H1 (cell line): Measurements from ENCODE around the gene ZBTB7A. TPM values are rescaled to one million over a fixed set of nuclear protein-coding genes. Genes with fewer than 3 reads are reported as not detected.

Source experiments
- CTCF ChIA-PET: fragments of 300-600 bp; sonication (Branson Sonifier 250); formaldehyde crosslinking; loops from one replicate; lab custom pipeline; 2021; ENCODE audit not compliant: partially characterized antibody; lab: Charles Lee
- POLR2A ChIA-PET: fragments of 300-600 bp; sonication (Branson Sonifier 250); formaldehyde crosslinking; loops from one replicate; lab custom pipeline; 2021; ENCODE audit warnings: inconsistent platforms; ENCODE audit not compliant: partially characterized antibody; lab: Charles Lee
- DNase-seq, 2 experiments: peaks; one replicate each; pipeline versions ENCODE4 v3.0.0 to v3.0.0-alpha.2; 2010 to 2022; ENCODE audit warnings: low spot score in 2 of 2, low read depth in 1 of 2, mixed read lengths in 1 of 2
- FAIRE-seq: peaks from 2 replicates; lab custom pipeline; 2011; peaks lifted over from hg19 to GRCh38; lab: Jason Lieb, UNC
- H2AFZ ChIP-seq: 2 replicates; pipeline ENCODE4 v1.8.1; 2012; ENCODE audit warnings: low read length, inconsistent platforms
- H2AK5ac ChIP-seq: 2 replicates; pipeline ENCODE4 v1.6.1; 2013; ENCODE audit warnings: low read depth, low read length
- H2BK120ac ChIP-seq: replicated peaks from 2 replicates; pipeline ENCODE3; 2013; ENCODE audit warnings: low read depth, low read length, inconsistent platforms
- H2BK12ac ChIP-seq: 2 replicates; pipeline ENCODE4 v1.6.1; 2013; ENCODE audit warnings: low read depth, low read length
- H2BK15ac ChIP-seq: 2 replicates; pipeline ENCODE4 v1.6.1; 2013; ENCODE audit warnings: low read length
- H2BK20ac ChIP-seq: 2 replicates; pipeline ENCODE4 v1.6.1; 2013; ENCODE audit warnings: low read length
- H2BK5ac ChIP-seq: 2 replicates; pipeline ENCODE4 v1.6.1; 2013; ENCODE audit warnings: low read depth, low read length
- H3K14ac ChIP-seq: 2 replicates; pipeline ENCODE4 v1.6.1; 2013; ENCODE audit warnings: inconsistent platforms; ENCODE audit not compliant: insufficient read length
- H3K18ac ChIP-seq: 2 replicates; pipeline ENCODE4 v1.6.1; 2013; ENCODE audit warnings: low read length; ENCODE audit errors: extremely low read depth
- H3K23ac ChIP-seq: 2 replicates; pipeline ENCODE4 v1.6.1; 2013; ENCODE audit warnings: inconsistent platforms; ENCODE audit not compliant: insufficient read length
- H3K23me2 ChIP-seq: 2 replicates; pipeline ENCODE4 v1.6.1; 2013; ENCODE audit warnings: low read depth, low read length
- H3K27ac ChIP-seq: 2 replicates; pipeline ENCODE4 v1.6.1; 2011; ENCODE audit warnings: low read depth, low read length, inconsistent platforms
- H3K27me3 ChIP-seq, 4 experiments: replicated peaks in 1 of 4; 1 replicate in 1 of 4; 2 replicates in 3 of 4; pipeline versions ENCODE4 v1.6.1 to v1.8.1; 2011 to 2013; ENCODE audit warnings: low read length in 3 of 4, mild to moderate bottlenecking in 3 of 4, inconsistent platforms in 2 of 4, mixed read lengths in 2 of 4, moderate library complexity in 1 of 4; ENCODE audit not compliant: control insufficient read depth in 3 of 4, insufficient read depth in 3 of 4; ENCODE audit errors: extremely low read depth in 1 of 4
- H3K36me3 ChIP-seq, 4 experiments: 2 replicates each; pipeline versions ENCODE4 v1.6.1 to v1.8.1; 2011 to 2013; ENCODE audit warnings: mild to moderate bottlenecking in 4 of 4, low read length in 3 of 4, moderate library complexity in 2 of 4, control low read depth in 1 of 4, inconsistent platforms in 1 of 4; ENCODE audit not compliant: insufficient read depth in 4 of 4, control insufficient read depth in 2 of 4
- H3K4ac ChIP-seq: replicated peaks from 2 replicates; pipeline ENCODE3; 2013; ENCODE audit warnings: low read length, low read depth, mixed read lengths, inconsistent platforms; ENCODE audit not compliant: insufficient read length
- H3K4me1 ChIP-seq, 4 experiments: replicated peaks in 1 of 4; 1 replicate in 1 of 4; 2 replicates in 3 of 4; pipeline versions ENCODE4 v1.6.1 to v1.8.1; 2011 to 2013; ENCODE audit warnings: low read length in 3 of 4, inconsistent platforms in 2 of 4, mixed read lengths in 1 of 4; ENCODE audit not compliant: insufficient read depth in 4 of 4, control insufficient read depth in 3 of 4
- H3K4me2 ChIP-seq, 2 experiments: 2 replicates each; pipeline versions ENCODE4 v1.6.1 to v1.8.1; 2011 to 2013; ENCODE audit warnings: low read depth in 2 of 2, low read length in 2 of 2, control low read depth in 1 of 2, inconsistent platforms in 1 of 2, mild to moderate bottlenecking in 1 of 2; ENCODE audit not compliant: insufficient read depth in 1 of 2
- H3K4me3 ChIP-seq, 4 experiments: fragments of 200-600, 300-600 bp in 1 of 4; sonication (generic), shearing (Covaris generic), sonication (Bioruptor Twin) in 1 of 4; 2 replicates each; pipeline versions ENCODE4 v1.5.1 to v1.8.1; 2011 to 2016; ENCODE audit warnings: low read length in 4 of 4, low read depth in 3 of 4, control low read depth in 2 of 4, inconsistent platforms in 2 of 4, mild to moderate bottlenecking in 2 of 4, mixed read lengths in 1 of 4, moderate library complexity in 1 of 4; ENCODE audit not compliant: insufficient read depth in 2 of 4; ENCODE audit errors: extremely low read depth in 1 of 4
- H3K56ac ChIP-seq: replicated peaks from 2 replicates; pipeline ENCODE3; 2013; ENCODE audit warnings: low read depth, mild to moderate bottlenecking, mixed read lengths, low read length, inconsistent platforms; ENCODE audit not compliant: insufficient read length
- H3K79me1 ChIP-seq: 2 replicates; pipeline ENCODE4 v1.6.1; 2013; ENCODE audit warnings: low read depth, low read length, control low read depth
- H3K79me2 ChIP-seq, 2 experiments: 2 replicates each; pipeline versions ENCODE4 v1.6.1 to v1.8.1; 2012 to 2013; ENCODE audit warnings: low read length in 2 of 2, mild to moderate bottlenecking in 2 of 2, inconsistent platforms in 1 of 2; ENCODE audit not compliant: insufficient read depth in 2 of 2, control insufficient read depth in 1 of 2
- H3K9ac ChIP-seq, 4 experiments: replicated peaks in 1 of 4; 1 replicate in 1 of 4; 2 replicates in 3 of 4; pipeline versions ENCODE4 v1.6.1 to v1.8.1; 2011 to 2013; ENCODE audit warnings: low read depth in 3 of 4, low read length in 3 of 4, control low read depth in 2 of 4, mild to moderate bottlenecking in 2 of 4, moderate library complexity in 2 of 4, inconsistent platforms in 1 of 4; ENCODE audit errors: extremely low read depth in 1 of 4
- H3K9me3 ChIP-seq, 2 experiments: 2 replicates each; pipeline versions ENCODE4 v1.6.1 to v1.8.1; 2012 to 2013; ENCODE audit warnings: mild to moderate bottlenecking in 2 of 2, moderate library complexity in 2 of 2, control low read depth in 1 of 2, inconsistent platforms in 1 of 2, low read depth in 1 of 2, low read length in 1 of 2, mixed read lengths in 1 of 2; ENCODE audit not compliant: insufficient read depth in 2 of 2
- H4K20me1 ChIP-seq, 2 experiments: replicated peaks in 1 of 2; 2 replicates each; pipeline versions ENCODE3 to v1.8.1; 2011 to 2013; ENCODE audit warnings: inconsistent platforms in 2 of 2, low read length in 2 of 2, mild to moderate bottlenecking in 1 of 2; ENCODE audit not compliant: insufficient read depth in 2 of 2, control insufficient read depth in 1 of 2
- H4K5ac ChIP-seq: 2 replicates; pipeline ENCODE4 v1.6.1; 2013; ENCODE audit warnings: low read length, low read depth, mixed read lengths, inconsistent platforms; ENCODE audit not compliant: insufficient read length
- H4K8ac ChIP-seq: 2 replicates; pipeline ENCODE4 v1.8.0; 2013; ENCODE audit warnings: mild to moderate bottlenecking, moderate library complexity, low read length, inconsistent platforms; ENCODE audit not compliant: insufficient read depth; ENCODE audit errors: extremely low read depth
- H4K91ac ChIP-seq: replicated peaks from 2 replicates; pipeline ENCODE3; 2013; ENCODE audit warnings: low read length, mixed read lengths, inconsistent platforms; ENCODE audit not compliant: insufficient read length
- ATF3 ChIP-seq: IDR thresholded peaks from 2 replicates; pipeline ENCODE4 v1.6.1; 2011; ENCODE audit warnings: low read depth, mild to moderate bottlenecking, low read length; ENCODE audit not compliant: insufficient read depth
- BACH1 ChIP-seq: IDR thresholded peaks from 2 replicates; pipeline ENCODE4 v1.6.1; 2012; ENCODE audit warnings: low read length, improper control_type of control experiment
- BRCA1 ChIP-seq: IDR thresholded peaks from 2 replicates; pipeline ENCODE4 v1.6.1; 2012; ENCODE audit warnings: low read depth, low read length, improper control_type of control experiment
- CBX5 ChIP-seq: fragments of 300-800, 300-1000 bp; sonication (generic); IDR thresholded peaks from 2 replicates; pipeline ENCODE4 v1.7.1; 2016; ENCODE audit warnings: antibody characterized with exemption, low read length, low read depth
- CEBPB ChIP-seq: IDR thresholded peaks from 2 replicates; pipeline ENCODE4 v1.6.1; 2012; ENCODE audit warnings: low read depth, low read length
- CREB1 ChIP-seq: IDR thresholded peaks from 2 replicates; pipeline ENCODE4 v1.6.1; 2012; ENCODE audit warnings: inconsistent platforms
- EZH2 ChIP-seq: fragments of 200-600 bp; sonication (generic); IDR thresholded peaks from 2 replicates; pipeline ENCODE4 v1.7.1; 2012; ENCODE audit warnings: low read depth, mild to moderate bottlenecking, moderate library complexity, low read length, inconsistent platforms; ENCODE audit not compliant: severe bottlenecking
- RBBP5 ChIP-seq: IDR thresholded peaks from 2 replicates; pipeline ENCODE4 v1.7.1; 2012; ENCODE audit warnings: low read depth, mild to moderate bottlenecking, inconsistent platforms, low read length, moderate library complexity, borderline replicate concordance
- RFX5 ChIP-seq: IDR thresholded peaks from 2 replicates; pipeline ENCODE4 v1.6.1; 2011; ENCODE audit warnings: low read depth, low read length, improper control_type of control experiment, borderline replicate concordance
- RNF2 ChIP-seq: fragments of 200-900, 300-1000 bp; sonication (generic); IDR thresholded peaks from 2 replicates; pipeline ENCODE4 v1.7.1; 2016; ENCODE audit warnings: borderline replicate concordance, low read depth, mild to moderate bottlenecking, antibody characterized with exemption, low read length; ENCODE audit not compliant: poor library complexity, severe bottlenecking; ENCODE audit errors: missing control alignments
- RXRA ChIP-seq: IDR thresholded peaks from 2 replicates; pipeline ENCODE4 v1.6.1; 2011; ENCODE audit warnings: low read depth, mild to moderate bottlenecking, low read length, moderate library complexity; ENCODE audit not compliant: insufficient read depth
- SP2 ChIP-seq: IDR thresholded peaks from 2 replicates; pipeline ENCODE4 v1.6.1; 2012; ENCODE audit warnings: mild to moderate bottlenecking, low read length, inconsistent platforms
- SP4 ChIP-seq: IDR thresholded peaks from 2 replicates; pipeline ENCODE4 v1.6.1; 2012; ENCODE audit warnings: low read length, inconsistent platforms
- TAF1 ChIP-seq: IDR thresholded peaks from 2 replicates; pipeline ENCODE4 v1.6.1; 2011; ENCODE audit warnings: mild to moderate bottlenecking, low read depth, low read length
- WGBS, 2 experiments: shearing (Covaris generic) in 1 of 2; methylation state at CpG; one replicate each; pipeline versions ENCODE4 v1.1.6 to v1.1.7; 2013 to 2015; ENCODE audit warnings: low lambda C conversion rate in 2 of 2, mixed read lengths in 2 of 2, inconsistent platforms in 1 of 2, low coverage in 1 of 2, missing lambda C conversion rate in 1 of 2; ENCODE audit not compliant: insufficient replicate concordance in 2 of 2, insufficient coverage in 1 of 2, insufficient read length in 1 of 2; ENCODE audit errors: extremely low coverage in 1 of 2, missing lambda C conversion rate in 1 of 2; 5-methylcytosine and 5-hydroxymethylcytosine counted together
- polyA plus RNA-seq, 7 experiments: library from polyadenylated mRNA; depleted of rRNA in 3 of 7; stranded (reverse) in 5 of 7; unstranded in 2 of 7; fragments of >200 nt in 5 of 7; fragments of 200-250 nt in 2 of 7; gene quantifications; 1 replicate in 5 of 7; 2 replicates in 1 of 7; 4 replicates in 1 of 7; pipeline versions ENCODE4 v1.2.1 to v1.2.3, GENCODE V29; 2011 to 2013; ENCODE audit warnings: missing spikeins in 2 of 7, mixed read lengths in 2 of 7
- total RNA-seq: library from RNA; stranded (reverse); fragmentation: NEBNext Ultra II Directional; extraction: Animal tissue kit (Norgen Biotek cat#: 25700); gene quantifications from 2 replicates; pipeline ENCODE4 v1.2.1, GENCODE V29; 2021

ZBTB7A gene
- total and polyA plus RNA-seq, 2 of the 8 experiments (the other 6 are each of a cell fraction or from before 2014, with no cell fraction given), result 5.6 to 17.8 TPM

- DNase-seq (no peak), FAIRE-seq (no peak)
- Histone ChIP-seq H4K8ac (no peak overlapping the region; the same call in 1 of the 2 replicates), H2BK15ac (no peak overlapping the region), H3K27me3 (peaks cover 10 to 21% (median 19%) of the 10 kb centered on the region in 4 experiments), H3K14ac (no peak overlapping the region), H3K27ac (no peak overlapping the region), H3K36me3 (no peaks in the 10 kb centered on the region), H4K91ac (no peak overlapping the region), H3K4me3 (peak overlapping the region; percentile 63 to 94 (median 73)), H3K9me3 (no peaks in the 10 kb centered on the region), H3K79me2 (peaks cover 24 to 57% of the 10 kb centered on the region in 2 experiments; a peak in 3 of 4 replicates), H2BK5ac (no peak overlapping the region), H3K4me2 (peak overlapping the region; percentile 59 to 86), H4K5ac (no peak overlapping the region), H2BK20ac (no peak overlapping the region), H3K4ac (no peak overlapping the region), H3K23ac (no peak overlapping the region), H2AFZ (no peak overlapping the region), H3K4me1 (peaks cover 0 to 38% (median 19%) of the 10 kb centered on the region in 4 experiments; a peak in 6 of 7 replicates), H3K79me1 (peaks cover 8% of the 10 kb centered on the region), H3K9ac (peak overlapping the region in 3 of 4 experiments; percentile 48 to 73 (median 67); a peak in 3 of 7 replicates), H3K56ac (no peak overlapping the region), H3K18ac (no peak overlapping the region), H4K20me1 (peaks cover 27 to 35% of the 10 kb centered on the region in 2 experiments), H3K23me2 (peaks cover 6% of the 10 kb centered on the region; the same call in 1 of the 2 replicates), H2AK5ac (no peak overlapping the region), H2BK12ac (no peak overlapping the region), H2BK120ac (no peak overlapping the region)
- WGBS, 2 experiments, result 10% methylated on average over 18 of the region's 24 CpGs; no CpG with 5 or more reads in 1 of the 2 experiments
- ChIA-PET POLR2A (interaction anchor here (0.9 to 3.8 kb wide), 8 partner anchors 9 to 113 kb away, joined by 3 to 22 read pairs (median 4); partner anchors contain the start of genes DAPK3 and EEF2), CTCF (no interaction called here)
- TF ChIP-seq RNF2 (no peak), CBX5 (no peak), SP4 (no peak), BRCA1 (no peak), CEBPB (no peak), RBBP5 (no peak), TAF1 (no peak), BACH1 (no peak), RXRA (no peak), SP2 (no peak), ATF3 (no peak), CREB1 (no peak), EZH2 (no peak), RFX5 (no peak)
These were observed 2.6 kb downstream of the ZBTB7A start for GRCh38 chr19:4064149-4064495.
